ENCODE results near the gene ZNF813. TPM values are rescaled to one million over a fixed set of nuclear protein-coding genes. Genes with fewer than 3 reads are reported as not detected.

ZNF813 gene
- total RNA-seq, 1 experiment from 2014 or later: 9.6 TPM

DNA sequence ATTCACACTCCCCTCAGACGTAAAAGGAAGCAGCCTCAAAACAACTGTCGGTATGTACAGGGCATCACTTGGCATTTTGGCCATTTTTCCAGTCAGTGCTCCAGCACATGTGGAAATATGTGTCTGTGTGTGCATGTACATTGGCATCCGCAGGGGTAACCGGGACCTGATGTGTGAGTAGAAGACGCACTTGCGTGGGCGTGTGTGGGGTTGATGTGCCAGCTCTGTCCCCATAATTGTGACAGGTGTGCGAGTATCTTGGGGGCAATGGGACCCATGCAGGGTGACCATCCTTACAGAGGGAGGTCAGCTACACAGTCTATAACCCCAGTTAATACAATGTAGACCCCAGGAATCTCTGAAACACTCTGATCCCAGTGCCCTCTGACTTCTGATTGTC lies 63.1 kb downstream of the ZNF813 start:
- intact Hi-C loops (cut with micrococcal nuclease; ENCODE audit: unreplicated experiment) (no loop called here), in situ Hi-C loops (cut with HindIII; ENCODE audit: low pct_unique_long_range_greater_than_20kb, low sequenced_read_pairs) (no loop called here)
- H3K27ac ChIP-seq (ENCODE audit: low read length): no peak overlapping the region
- BruUV-seq (replicated peaks): no TSS peak
- no peaks in the 10 kb centered on the region for H3K27me3 ChIP-seq (ENCODE audit: control insufficient read depth, insufficient read depth, low read length)
- H3K4me3 ChIP-seq (ENCODE audit: low read depth in 2 of 2, low read length in 2 of 2): no peak overlapping the region
- no peaks in the 10 kb centered on the region for H3K4me1 ChIP-seq (ENCODE audit: control insufficient read depth, insufficient read depth, low read length)
- POLR2A ChIA-PET: interaction anchor here (0.6 kb wide), 1 partner anchor 9 kb away, joined by 5 read pairs; no protein-coding TSS in a partner anchor
- CTCF ChIA-PET: no interaction called here
- H3K9me3 ChIP-seq (ENCODE audit: control insufficient read depth, insufficient read depth, low read depth, low read length): peaks cover 5% of the 10 kb centered on the region; the same call in 1 of the 2 replicates
- H3K36me3 ChIP-seq (ENCODE audit: control insufficient read depth, insufficient read depth, low read length): no peaks in the 10 kb centered on the region; the same call in 1 of the 2 replicates
- ATAC-seq: no peak
- DNase-seq (ENCODE audit: low read depth, low spot score): no peak
- TF ChIP-seq, protein P1, sequence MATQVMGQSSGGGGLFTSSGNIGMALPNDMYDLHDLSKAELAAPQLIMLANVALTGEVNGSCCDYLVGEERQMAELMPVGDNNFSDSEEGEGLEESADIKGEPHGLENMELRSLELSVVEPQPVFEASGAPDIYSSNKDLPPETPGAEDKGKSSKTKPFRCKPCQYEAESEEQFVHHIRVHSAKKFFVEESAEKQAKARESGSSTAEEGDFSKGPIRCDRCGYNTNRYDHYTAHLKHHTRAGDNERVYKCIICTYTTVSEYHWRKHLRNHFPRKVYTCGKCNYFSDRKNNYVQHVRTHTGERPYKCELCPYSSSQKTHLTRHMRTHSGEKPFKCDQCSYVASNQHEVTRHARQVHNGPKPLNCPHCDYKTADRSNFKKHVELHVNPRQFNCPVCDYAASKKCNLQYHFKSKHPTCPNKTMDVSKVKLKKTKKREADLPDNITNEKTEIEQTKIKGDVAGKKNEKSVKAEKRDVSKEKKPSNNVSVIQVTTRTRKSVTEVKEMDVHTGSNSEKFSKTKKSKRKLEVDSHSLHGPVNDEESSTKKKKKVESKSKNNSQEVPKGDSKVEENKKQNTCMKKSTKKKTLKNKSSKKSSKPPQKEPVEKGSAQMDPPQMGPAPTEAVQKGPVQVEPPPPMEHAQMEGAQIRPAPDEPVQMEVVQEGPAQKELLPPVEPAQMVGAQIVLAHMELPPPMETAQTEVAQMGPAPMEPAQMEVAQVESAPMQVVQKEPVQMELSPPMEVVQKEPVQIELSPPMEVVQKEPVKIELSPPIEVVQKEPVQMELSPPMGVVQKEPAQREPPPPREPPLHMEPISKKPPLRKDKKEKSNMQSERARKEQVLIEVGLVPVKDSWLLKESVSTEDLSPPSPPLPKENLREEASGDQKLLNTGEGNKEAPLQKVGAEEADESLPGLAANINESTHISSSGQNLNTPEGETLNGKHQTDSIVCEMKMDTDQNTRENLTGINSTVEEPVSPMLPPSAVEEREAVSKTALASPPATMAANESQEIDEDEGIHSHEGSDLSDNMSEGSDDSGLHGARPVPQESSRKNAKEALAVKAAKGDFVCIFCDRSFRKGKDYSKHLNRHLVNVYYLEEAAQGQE (IDR thresholded peaks at IDR 0.05; ENCODE audit: insufficient read depth in 1 of 2, low read depth in 2 of 2, low read length in 1 of 2): no peak
- TF ChIP-seq POLR2AphosphoS5 (IDR thresholded peaks at IDR 0.05; ENCODE audit: low read depth, low read length) (no peak), SIN3A (IDR thresholded peaks at IDR 0.05; ENCODE audit: borderline replicate concordance, insufficient read depth, low read depth, low read length) (no peak), CTCF (IDR thresholded peaks at IDR 0.05) (no peak), TCF7L2 (IDR thresholded peaks at IDR 0.05; ENCODE audit: low read depth, low read length) (no peak)

DNA sequence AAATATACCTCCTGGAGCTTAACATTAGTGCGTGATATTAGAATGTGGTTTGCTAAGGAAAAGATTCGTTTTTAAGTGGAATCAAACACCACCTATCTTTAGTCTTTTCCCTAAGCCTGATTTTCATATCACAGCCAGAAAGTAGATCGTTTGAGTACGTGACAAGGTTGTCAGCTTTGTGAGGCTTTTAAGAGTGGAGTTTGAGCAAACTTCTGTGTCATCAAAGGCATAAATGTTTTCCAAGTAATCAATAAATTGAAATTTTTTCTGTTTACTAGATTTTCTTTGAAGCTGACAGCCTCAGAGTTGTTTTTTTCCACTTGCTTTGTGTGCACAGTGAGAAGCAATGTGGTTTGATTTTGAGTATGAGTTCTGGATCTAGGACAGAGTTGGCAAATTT lies 63.9 kb downstream of the ZNF813 start:
- Histone ChIP-seq H3K4me3 (ENCODE audit: low read depth in 2 of 2, low read length in 2 of 2) (no peak overlapping the region), H3K36me3 (ENCODE audit: control insufficient read depth, insufficient read depth, low read length) (no peaks in the 10 kb centered on the region; the same call in 1 of the 2 replicates), H3K27me3 (ENCODE audit: control insufficient read depth, insufficient read depth, low read length) (no peaks in the 10 kb centered on the region), H3K27ac (ENCODE audit: low read length) (no peak overlapping the region), H3K9me3 (ENCODE audit: control insufficient read depth, insufficient read depth, low read depth, low read length) (no peaks in the 10 kb centered on the region), H3K4me1 (ENCODE audit: control insufficient read depth, insufficient read depth, low read length) (no peaks in the 10 kb centered on the region)
- DNase-seq (ENCODE audit: low read depth, low spot score): no peak
- intact Hi-C loops (cut with micrococcal nuclease; ENCODE audit: unreplicated experiment) (no loop called here), in situ Hi-C loops (cut with HindIII; ENCODE audit: low pct_unique_long_range_greater_than_20kb, low sequenced_read_pairs) (no loop called here)
- no TSS peak for BruUV-seq (replicated peaks)
- CTCF ChIA-PET: no interaction called here
- no peak for TF ChIP-seq CTCF (IDR thresholded peaks at IDR 0.05)
- no peak for TF ChIP-seq POLR2AphosphoS5 (IDR thresholded peaks at IDR 0.05; ENCODE audit: low read depth, low read length)
- no peak for TF ChIP-seq TCF7L2 (IDR thresholded peaks at IDR 0.05; ENCODE audit: low read depth, low read length)
- TF ChIP-seq SIN3A (IDR thresholded peaks at IDR 0.05; ENCODE audit: borderline replicate concordance, insufficient read depth, low read depth, low read length): no peak
- TF ChIP-seq, protein P1 (IDR thresholded peaks at IDR 0.05; ENCODE audit: insufficient read depth in 1 of 2, low read depth in 2 of 2, low read length in 1 of 2): no peak
- POLR2A ChIA-PET: interaction anchor here (0.6 kb wide), 2 partner anchors 10 to 1828 kb away, joined by 3 to 5 read pairs; no protein-coding TSS in a partner anchor
- no peak for ATAC-seq

All from Panc1 (cell line).